Parathyroid adenoma (tissue), 2 donors: ENCODE data around the gene HELZ2.

Experiments used
- H2AFZ ChIP-seq: fragments of 300-600 bp; sonication (generic); one replicate; pipeline ENCODE4 v1.7.0; 2017; ENCODE audit warnings: antibody characterized with exemption, mild to moderate bottlenecking
- H3K27ac ChIP-seq: fragments of 300-600 bp; sonication (generic); one replicate; pipeline ENCODE4 v1.7.0; 2017
- H3K27me3 ChIP-seq: fragments of 300-600 bp; sonication (generic); one replicate; pipeline ENCODE4 v1.7.0; 2017; ENCODE audit warnings: low read length; ENCODE audit not compliant: control insufficient read depth, insufficient read depth
- H3K36me3 ChIP-seq: fragments of 300-600 bp; sonication (generic); one replicate; pipeline ENCODE4 v1.7.0; 2017; ENCODE audit warnings: low read length; ENCODE audit not compliant: control insufficient read depth, insufficient read depth
- H3K4me1 ChIP-seq: fragments of 300-600 bp; sonication (generic); one replicate; pipeline ENCODE4 v1.7.0; 2017; ENCODE audit warnings: control low read depth
- H3K4me2 ChIP-seq: fragments of 300-600 bp; sonication (generic); one replicate; pipeline ENCODE4 v1.7.0; 2017; ENCODE audit warnings: low read length
- H3K4me3 ChIP-seq: fragments of 300-600 bp; sonication (generic); one replicate; pipeline ENCODE4 v1.7.0; 2017; ENCODE audit warnings: low read depth, low read length
- H3K79me2 ChIP-seq: fragments of 300-600 bp; sonication (generic); one replicate; pipeline ENCODE4 v1.7.0; 2017; ENCODE audit warnings: control low read depth
- H3K9ac ChIP-seq: fragments of 300-600 bp; sonication (generic); one replicate; pipeline ENCODE4 v1.7.0; 2017; ENCODE audit warnings: mild to moderate bottlenecking
- H3K9me3 ChIP-seq: fragments of 300-600 bp; sonication (generic); one replicate; pipeline ENCODE4 v1.7.0; 2017; ENCODE audit warnings: low read length; ENCODE audit not compliant: control insufficient read depth
- CTCF ChIP-seq: fragments of 300-600 bp; sonication (generic); IDR thresholded peaks from one replicate; pipeline ENCODE4 v1.7.0; 2017; ENCODE audit warnings: antibody characterized with exemption, mild to moderate bottlenecking
- donor health status: primary hyperparathyroidism.

HELZ2 gene

DNA sequence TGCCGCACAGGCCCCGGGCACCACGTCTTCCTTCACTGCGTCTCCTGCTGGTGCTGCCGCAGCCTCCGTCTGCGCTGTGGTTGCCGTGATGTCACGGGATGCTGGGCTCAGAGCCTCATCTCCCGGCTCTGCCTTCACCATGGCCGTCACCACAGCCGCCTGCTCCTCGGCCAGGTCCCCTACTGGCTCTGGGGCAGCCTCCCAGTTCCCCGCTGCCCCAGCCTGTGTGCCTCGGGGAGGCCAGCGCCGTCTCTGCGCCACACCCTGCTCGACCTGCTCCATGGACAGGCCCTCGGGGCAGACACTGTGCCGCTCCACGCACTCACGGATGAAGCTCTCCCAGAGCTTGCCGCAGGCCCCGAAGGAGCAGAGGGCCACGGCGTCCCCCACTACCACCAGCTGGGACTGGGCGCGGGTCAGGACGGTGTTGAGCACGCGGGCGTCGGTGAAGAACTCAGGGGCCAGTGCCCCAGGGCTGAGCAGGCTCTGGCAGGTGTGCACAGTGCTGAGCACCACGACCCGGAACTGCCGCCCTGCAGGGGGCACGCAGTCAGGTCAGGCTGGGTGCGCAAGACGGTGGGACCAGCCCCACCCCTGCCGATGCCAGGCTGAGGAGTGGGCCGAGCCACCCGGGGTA is 8.2 kb downstream of the HELZ2 start:
- H3K27ac ChIP-seq = no peak overlapping the region
- no peaks in the 10 kb centered on the region for H3K79me2 ChIP-seq
- no peak for TF ChIP-seq CTCF
- no peak overlapping the region for H3K4me3 ChIP-seq
- no peaks in the 10 kb centered on the region for H3K27me3 ChIP-seq
- no peak overlapping the region for H3K9ac ChIP-seq
- no peaks in the 10 kb centered on the region for H3K4me1 ChIP-seq
- H3K4me2 ChIP-seq = no peak overlapping the region
- H3K9me3 ChIP-seq = no peaks in the 10 kb centered on the region
- H2AFZ ChIP-seq = no peak overlapping the region
- no peaks in the 10 kb centered on the region for H3K36me3 ChIP-seq

DNA sequence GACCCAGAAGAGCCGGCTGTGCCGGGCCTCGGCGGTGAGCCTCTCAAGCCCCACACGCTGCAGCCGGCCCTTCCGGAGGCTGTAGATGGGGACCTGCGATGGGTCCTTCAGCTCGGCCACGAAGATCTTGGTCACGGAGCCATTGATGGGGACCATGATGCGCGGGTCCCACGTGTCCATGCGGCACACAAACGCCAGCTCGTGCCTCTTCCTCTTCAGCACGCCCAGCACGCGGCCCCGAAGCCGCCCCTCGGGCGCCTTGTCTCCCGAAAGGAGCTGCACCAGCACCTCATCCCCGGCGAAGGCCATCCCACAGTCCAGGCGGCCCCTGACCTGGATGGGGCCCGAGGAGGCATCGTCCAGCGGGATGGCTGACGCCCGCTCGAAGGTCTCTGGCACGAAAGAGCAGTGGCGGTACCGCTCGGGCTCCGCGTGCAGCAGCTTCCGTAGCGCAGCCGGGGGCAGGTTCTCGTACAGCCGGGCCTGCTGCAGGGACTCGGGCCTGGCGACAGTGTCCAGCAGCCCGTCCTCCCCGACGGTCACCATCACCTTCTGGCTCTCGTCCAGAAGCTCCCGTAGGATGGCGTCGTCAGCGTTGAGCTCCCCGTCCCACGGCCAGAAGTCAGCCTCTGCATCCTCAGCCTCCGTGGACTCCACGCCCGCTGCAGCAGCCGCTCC is 8.9 kb downstream of the HELZ2 start:
- Histone ChIP-seq H3K9ac (no peak overlapping the region), H3K36me3 (no peaks in the 10 kb centered on the region)
- TF ChIP-seq CTCF = no peak

DNA sequence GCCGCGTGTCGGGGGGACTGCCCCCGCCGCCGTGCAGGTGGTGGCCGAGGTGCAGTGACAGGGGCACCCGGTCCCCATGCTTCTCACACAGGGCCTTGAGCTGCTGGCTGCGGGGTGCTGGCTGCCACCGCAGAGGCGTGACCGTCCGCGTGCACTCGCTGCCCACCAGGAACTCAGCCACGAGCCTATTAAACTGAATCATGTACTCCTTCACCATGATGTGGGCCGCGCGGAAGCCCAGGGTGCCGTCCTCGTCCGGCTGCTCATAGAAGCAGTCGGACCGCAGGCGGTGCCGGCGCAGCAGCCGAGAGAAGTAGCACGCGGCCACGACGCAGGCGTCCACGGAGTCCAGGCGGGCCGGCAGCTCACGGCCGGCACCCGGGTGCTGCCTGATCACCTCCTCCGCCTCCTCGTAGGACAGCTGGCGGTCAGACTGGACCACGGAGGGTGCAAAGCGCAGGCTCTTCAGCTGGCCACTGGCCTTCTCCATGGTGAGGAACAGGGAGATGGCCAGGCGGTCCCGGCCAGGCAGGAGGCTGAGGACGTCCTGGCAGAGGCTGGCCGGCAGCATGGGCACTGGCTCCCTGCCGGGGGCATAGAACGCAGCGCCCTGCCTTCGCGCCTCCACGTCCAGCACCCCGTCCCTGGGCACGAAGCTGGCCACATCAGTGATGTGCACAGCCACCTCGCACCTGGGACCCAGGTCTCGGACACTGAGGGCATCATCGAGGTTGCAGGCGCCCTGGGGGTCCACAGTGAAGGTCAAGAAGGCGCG is 9.8 kb downstream of the HELZ2 start:
- H3K36me3 ChIP-seq = no peaks in the 10 kb centered on the region

More for the DNA sequence above, 8.9 kb downstream of the HELZ2 start:
- Histone ChIP-seq H3K4me3 (no peak overlapping the region), H3K4me2 (no peak overlapping the region), H3K27me3 (no peaks in the 10 kb centered on the region), H2AFZ (no peak overlapping the region), H3K27ac (no peak overlapping the region), H3K4me1 (no peaks in the 10 kb centered on the region), H3K9me3 (no peaks in the 10 kb centered on the region), H3K79me2 (no peaks in the 10 kb centered on the region)

GRCh38 chr20:63563225-63563935 is 10.7 kb downstream of the HELZ2 start:
- no peaks in the 10 kb centered on the region for H3K36me3 ChIP-seq

More for the DNA sequence above, 9.8 kb downstream of the HELZ2 start:
- H3K4me2 ChIP-seq = no peak overlapping the region
- no peaks in the 10 kb centered on the region for H3K79me2 ChIP-seq
- TF ChIP-seq CTCF = no peak
- no peaks in the 10 kb centered on the region for H3K9me3 ChIP-seq
- no peak overlapping the region for H3K4me3 ChIP-seq
- H3K9ac ChIP-seq = no peak overlapping the region
- H3K4me1 ChIP-seq = no peaks in the 10 kb centered on the region
- no peak overlapping the region for H2AFZ ChIP-seq
- no peak overlapping the region for H3K27ac ChIP-seq
- H3K27me3 ChIP-seq = no peaks in the 10 kb centered on the region

More at GRCh38 chr20:63563225-63563935, 10.7 kb downstream of the HELZ2 start:
- H3K79me2 ChIP-seq = no peaks in the 10 kb centered on the region
- H2AFZ ChIP-seq = no peak overlapping the region
- no peak overlapping the region for H3K27ac ChIP-seq
- TF ChIP-seq CTCF = no peak
- no peaks in the 10 kb centered on the region for H3K4me1 ChIP-seq
- no peak overlapping the region for H3K4me2 ChIP-seq
- no peaks in the 10 kb centered on the region for H3K9me3 ChIP-seq
- H3K4me3 ChIP-seq = no peak overlapping the region
- H3K27me3 ChIP-seq = no peaks in the 10 kb centered on the region
- no peak overlapping the region for H3K9ac ChIP-seq
